ENCODE measurements around the gene KRTAP29-1. TPM values are rescaled to one million over a fixed set of nuclear protein-coding genes. Genes with fewer than 3 reads are reported as not detected.
"Not testable (repeated sequence)": the region's sequence is repeated elsewhere in the genome, so short reads cannot be mapped to it uniquely, and the experiment has no call there.

Gene KRTAP29-1
- total and polyA plus RNA-seq, 2 experiments from 2014 or later = not detected

GRCh38 chr17:41271858-41272257 lies 30.8 kb downstream of the KRTAP29-1 start:
- H3K4me3 Mint-ChIP-seq = no peak overlapping the region
- Histone ChIP-seq H4K20me1 (replicated peaks; ENCODE audit: insufficient read depth) (no peaks in the 10 kb centered on the region), H3K9me2 (ENCODE audit: insufficient read depth) (no peaks in the 10 kb centered on the region), H3K4me3 (no peak overlapping the region), H2AFZ (no peak overlapping the region), H3K36me3 (ENCODE audit: insufficient read depth) (no peaks in the 10 kb centered on the region), H3K4me1 (ENCODE audit: insufficient read depth) (no peaks in the 10 kb centered on the region), H3K4me2 (no peak overlapping the region), H3K79me2 (replicated peaks; ENCODE audit: insufficient read depth) (no peaks in the 10 kb centered on the region), H3K27ac (ENCODE audit: low read depth) (no peak overlapping the region), H3K27me3 (ENCODE audit: insufficient read depth) (no peaks in the 10 kb centered on the region), H3F3A (replicated peaks; ENCODE audit: low read depth) (no peaks in the 10 kb centered on the region)
- ATAC-seq (no peak), DNase-seq (ENCODE audit: low spot score) (no peak)
- H3K9me3 Mint-ChIP-seq = no peaks in the 10 kb centered on the region
- H3K4me1 Mint-ChIP-seq = no peaks in the 10 kb centered on the region
- no peak overlapping the region for H3K27ac Mint-ChIP-seq
- TF ChIP-seq ZNF114 (CRISPR knock-in tag; IDR thresholded peaks at IDR 0.05) = no peak
- no peak for TF ChIP-seq JUNB (IDR thresholded peaks at IDR 0.05; ENCODE audit: unreplicated experiment)
- TF ChIP-seq CTCF (conservative IDR thresholded peaks at IDR 0.05; ENCODE audit: low read depth in 2 of 2) = no peak
- TF ChIP-seq ZNF462 (CRISPR knock-in tag; IDR thresholded peaks at IDR 0.05) = no peak
- no peak for TF ChIP-seq ZNF331 (CRISPR knock-in tag; IDR thresholded peaks at IDR 0.05; ENCODE audit: low read depth)
- peaks cover 2% of the 10 kb centered on the region for H3K27me3 Mint-ChIP-seq (ENCODE audit: insufficient read depth, low read depth, poor library complexity)
- H3K36me3 Mint-ChIP-seq (ENCODE audit: low read depth) = no peaks in the 10 kb centered on the region

GRCh38 chr17:41271323-41271722 lies 31.3 kb downstream of the KRTAP29-1 start:
- not testable (repeated sequence) for H4K20me1 ChIP-seq (replicated peaks; ENCODE audit: insufficient read depth); H3K27me3 Mint-ChIP-seq (ENCODE audit: insufficient read depth, low read depth, poor library complexity); DNase-seq (ENCODE audit: low spot score); H3K79me2 ChIP-seq (replicated peaks; ENCODE audit: insufficient read depth); H3K36me3 Mint-ChIP-seq (ENCODE audit: low read depth); H3K27ac ChIP-seq (ENCODE audit: low read depth); H3K27me3 ChIP-seq (ENCODE audit: insufficient read depth); H3K36me3 ChIP-seq (ENCODE audit: insufficient read depth); H3K9me2 ChIP-seq (ENCODE audit: insufficient read depth); H3K9me3 Mint-ChIP-seq; H2AFZ ChIP-seq; H3K4me2 ChIP-seq; H3K4me1 Mint-ChIP-seq; H3K27ac Mint-ChIP-seq; H3K4me1 ChIP-seq (ENCODE audit: insufficient read depth); H3K4me3 Mint-ChIP-seq; H3F3A ChIP-seq (replicated peaks; ENCODE audit: low read depth); ATAC-seq; H3K4me3 ChIP-seq
